Transverse colon (tissue), 4 donors: ENCODE measurements around the gene ALG14. TPM values are rescaled to one million over a fixed set of nuclear protein-coding genes. Genes with fewer than 3 reads are reported as not detected.
A peak's percentile ranks its signal among the peaks of the same experiment; 100 is the strongest.

Source experiments
- DNase-seq: peaks from one replicate; pipeline ENCODE4 v3.0.0-alpha.2; 2019
- H3K27ac ChIP-seq, 4 donors: fragments of 200-600 bp; sonication (generic); 2 replicates each; pipeline ENCODE4 v1.5.1; 2016 to 2018; ENCODE audit warnings: inconsistent platforms in 4 of 4
- H3K27me3 ChIP-seq: fragments of 200-600 bp; sonication (generic); 2 replicates; pipeline ENCODE4 v1.5.1; 2017; ENCODE audit warnings: inconsistent platforms
- H3K36me3 ChIP-seq, 4 donors: fragments of 200-600 bp; sonication (generic); 2 replicates each; pipeline ENCODE4 v1.5.1; 2017 to 2019; ENCODE audit warnings: inconsistent platforms in 4 of 4
- H3K4me1 ChIP-seq, 4 donors: fragments of 200-600 bp; sonication (generic); 2 replicates each; pipeline ENCODE4 v1.5.1; 2017 to 2020; ENCODE audit warnings: inconsistent platforms in 4 of 4
- H3K4me3 ChIP-seq, 4 donors: fragments of 200-600 bp; sonication (generic); 1 replicate in 1 of 4; 2 replicates in 3 of 4; pipeline versions ENCODE4 v1.5.1 to v1.6.1; 2017 to 2019; ENCODE audit warnings: inconsistent platforms in 4 of 4
- H3K9me3 ChIP-seq, 2 donors: fragments of 200-600 bp; sonication (generic); 2 replicates each; pipeline ENCODE4 v1.5.1; 2017 to 2019; ENCODE audit warnings: inconsistent platforms in 2 of 2
- CTCF ChIP-seq, 5 experiments: fragments of 200-600 bp in 3 of 5; fragments of 450-650 bp in 2 of 5; sonication (generic) in 3 of 5; IDR thresholded peaks; 1 replicate in 2 of 5; 2 replicates in 3 of 5; pipeline ENCODE4 v1.5.1; 2016 to 2017; ENCODE audit warnings: antibody characterized with exemption in 5 of 5, inconsistent platforms in 3 of 5, mild to moderate bottlenecking in 2 of 5, moderate library complexity in 1 of 5
- EP300 ChIP-seq: sonication (generic); formaldehyde crosslinking; IDR thresholded peaks from one replicate; pipeline ENCODE4 v1.6.1; 2017; ENCODE audit warnings: antibody characterized with exemption, low read depth
- POLR2A ChIP-seq: fragments of 450-650 bp; IDR thresholded peaks from one replicate; pipeline ENCODE4 v1.6.1; 2016; ENCODE audit warnings: antibody characterized with exemption, mild to moderate bottlenecking, moderate library complexity
- POLR2AphosphoS5 ChIP-seq, 3 donors: sonication (generic); formaldehyde crosslinking; IDR thresholded peaks; one replicate each; pipeline ENCODE4 v1.6.1; 2016; ENCODE audit warnings: antibody characterized with exemption in 3 of 3
- WGBS, 2 donors: methylation state at CpG; one replicate each; pipeline ENCODE4 v1.1.5; 2018; ENCODE audit warnings: low coverage in 1 of 2; 5-methylcytosine and 5-hydroxymethylcytosine counted together
- in situ Hi-C, 4 donors: fragments of 200-750 bp; cut with MboI; loops; one replicate each; pipeline versions ENCODE4 v1.15.0 to v1.15.1; 2017; ENCODE audit warnings: low sequenced_read_pairs in 3 of 4, low pct_ligation_motif_present in 1 of 4, low pct_unique_long_range_greater_than_20kb in 1 of 4
- intact Hi-C: fragments of 100-400 bp; cut with DNase I; formaldehyde crosslinking; loops from one replicate; pipeline ENCODE4 v1.15.1; 2023; ENCODE audit warnings: low total_unique reads
- total RNA-seq, 4 donors: library from RNA; depleted of rRNA; stranded (reverse); fragments of >200 nt; gene quantifications; one replicate each; pipeline ENCODE4 v1.1.0, GENCODE V29; 2016

Gene ALG14
- total RNA-seq, 4 donors from 2014 or later = 0.40 to 2.3 (median 2.2) TPM

- WGBS, 2 donors = 6% methylated on average over 19 of the region's 57 CpGs; no CpG with 5 or more reads in 1 of the 2 donors
- DNase-seq = peak; percentile 94
- H3K9me3 ChIP-seq = no peaks in the 10 kb centered on the region
- intact Hi-C loops = loop anchor here (2.0 kb wide), 1 partner anchor 72 kb away; no protein-coding TSS in a partner anchor
- no peaks in the 10 kb centered on the region for H3K27me3 ChIP-seq
- H3K36me3 ChIP-seq = no peaks in the 10 kb centered on the region
- in situ Hi-C loops = loop anchor here in 1 of 4 donors (25.0 kb wide), 1 partner anchor 110 kb away; no protein-coding TSS in a partner anchor
- peak within 1 kb of the TSS; percentile 81 to 89 (median 84) for H3K4me3 ChIP-seq
- H3K27ac ChIP-seq = peak within 1 kb of the TSS; percentile 96 to 99 (median 98)
- peaks cover 10 to 76% (median 62%) of the 10 kb centered on the region in 4 donors for H3K4me1 ChIP-seq
- TF ChIP-seq POLR2A (peak; percentile 98), EP300 (no peak), POLR2AphosphoS5 (IDR thresholded peaks at IDR 0.05) (peak; percentile 98), CTCF (IDR thresholded peaks at IDR 0.05) (no peak)
These were observed 145.8 kb downstream of the ALG14 start, which contains the start of gene CNN3 for GRCh38 chr1:94926915-94927404. CNN3 (minus strand) TSS chr1:94927110; CDS start chr1:94926894, 216 bp downstream.

GRCh38 chr1:94926126-94926914 is 146.4 kb downstream of the ALG14 start:
- intact Hi-C loops (loop anchor here (2.0 kb wide), 1 partner anchor 72 kb away; no protein-coding TSS in a partner anchor), in situ Hi-C loops (loop anchor here in 1 of 4 donors (25.0 kb wide), 1 partner anchor 111 kb away; no protein-coding TSS in a partner anchor)
- Histone ChIP-seq H3K4me3 (peak overlapping the region; percentile 81 to 89 (median 84)), H3K36me3 (no peaks in the 10 kb centered on the region), H3K9me3 (no peaks in the 10 kb centered on the region), H3K27ac (peak overlapping the region; percentile 96 to 99 (median 98)), H3K4me1 (peaks cover 10 to 80% (median 64%) of the 10 kb centered on the region in 4 donors), H3K27me3 (no peaks in the 10 kb centered on the region)
- TF ChIP-seq EP300 (no peak), CTCF (IDR thresholded peaks at IDR 0.05) (peak; percentile 30 to 56 (median 40)), POLR2AphosphoS5 (IDR thresholded peaks at IDR 0.05) (no peak)
- peak; percentile 60 for DNase-seq
- WGBS, 2 donors = 2% methylated on average over 38 of the region's 78 CpGs; no CpG with 5 or more reads in 1 of the 2 donors

- Histone ChIP-seq H3K4me1 (peaks cover 10 to 80% (median 67%) of the 10 kb centered on the region in 4 donors), H3K36me3 (no peaks in the 10 kb centered on the region), H3K9me3 (no peaks in the 10 kb centered on the region), H3K4me3 (peak overlapping the region; percentile 81 to 89 (median 84)), H3K27me3 (no peaks in the 10 kb centered on the region), H3K27ac (peak overlapping the region; percentile 96 to 99 (median 98))
- 3% methylated on average over 23 of the region's 23 CpGs; no CpG with 5 or more reads in 1 of the 2 donors for WGBS, 2 donors
- DNase-seq = peak; percentile 51
- in situ Hi-C loops (loop anchor here in 1 of 4 donors (25.0 kb wide), 1 partner anchor 112 kb away; no protein-coding TSS in a partner anchor), intact Hi-C loops (loop anchor here (2.0 kb wide), 1 partner anchor 71 kb away; no protein-coding TSS in a partner anchor)
- TF ChIP-seq POLR2A (peak; percentile 58), POLR2AphosphoS5 (IDR thresholded peaks at IDR 0.05) (peak; percentile 55 to 84 (median 84)), EP300 (no peak), CTCF (IDR thresholded peaks at IDR 0.05) (peak in 3 of 5 experiments; percentile 3 to 44 (median 29))
These were observed 147.1 kb downstream of the ALG14 start for GRCh38 chr1:94925561-94926125.
